T-helper 2 cell treated with Interferon-gamma antibody and Interleukin-4, amounts not matched to agents 5 μg/mL and 100 μg/mL, for 36 hours (primary cell): ENCODE measurements around the gene ATG2A.
"Not testable (repeated sequence)": the region's sequence is repeated elsewhere in the genome, so short reads cannot be mapped to it uniquely, and the experiment has no call there.

Experiments
- DNase-seq: peaks from one replicate; pipeline ENCODE4 v3.0.0; 2021; ENCODE audit warnings: low spot score
- H3K27ac Mint-ChIP-seq: one replicate; pipeline ENCODE4 v1.8.0; 2021; ENCODE audit warnings: mild to moderate bottlenecking, mixed read lengths
- H3K27me3 Mint-ChIP-seq: one replicate; pipeline ENCODE4 v1.8.0; 2021; ENCODE audit warnings: low read depth, mixed read lengths
- H3K36me3 Mint-ChIP-seq: one replicate; pipeline ENCODE4 v1.8.0; 2021; ENCODE audit warnings: low read depth, mixed read lengths
- H3K4me1 Mint-ChIP-seq: one replicate; pipeline ENCODE4 v1.8.0; 2021; ENCODE audit warnings: low read depth, mixed read lengths
- H3K4me3 Mint-ChIP-seq: one replicate; pipeline ENCODE4 v1.8.0; 2022; ENCODE audit warnings: mild to moderate bottlenecking, moderate library complexity, mixed read lengths
- H3K9me3 Mint-ChIP-seq: one replicate; pipeline ENCODE4 v1.8.0; 2021; ENCODE audit warnings: mixed read lengths

Gene ATG2A

DNA sequence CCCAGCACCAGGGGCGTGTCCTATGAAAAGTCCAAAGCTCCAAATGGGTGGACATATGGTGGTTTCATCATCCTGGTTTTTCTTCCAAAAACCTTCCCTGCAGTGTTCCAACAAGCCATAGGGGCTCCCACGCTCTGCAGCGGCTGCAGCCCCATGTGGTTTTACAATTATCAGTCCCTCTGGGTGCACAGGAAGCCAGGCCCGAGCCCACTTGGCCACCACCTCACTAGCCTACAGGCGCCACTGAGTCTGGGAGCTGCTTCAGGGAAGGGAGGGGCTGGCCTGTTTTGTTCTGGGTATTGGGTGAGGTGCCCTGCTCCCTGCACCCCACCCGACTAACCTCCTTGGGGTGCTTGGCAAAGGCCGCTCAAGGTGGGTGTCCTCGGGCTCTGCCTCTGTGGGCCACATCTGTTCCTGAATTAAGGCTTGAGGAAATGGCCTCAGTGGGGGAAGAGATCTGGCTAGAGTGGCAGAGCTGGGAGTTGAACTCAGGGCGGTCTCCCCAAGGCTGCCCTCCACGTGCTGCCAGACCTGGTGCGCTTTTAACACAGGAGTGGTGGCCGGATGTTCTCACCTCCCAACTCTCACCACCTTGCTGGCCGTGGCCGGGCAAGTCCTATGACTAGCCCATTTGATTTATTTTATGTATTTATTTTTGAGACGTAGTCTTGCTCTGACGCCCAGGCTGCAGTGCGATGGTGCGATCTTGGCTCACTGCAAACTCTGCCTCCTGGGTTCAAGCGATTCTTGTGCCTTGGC lies 67.2 kb downstream of the ATG2A start:
- no peaks in the 10 kb centered on the region for H3K27me3 Mint-ChIP-seq
- peak overlapping the region; percentile 49 for H3K27ac Mint-ChIP-seq
- no peaks in the 10 kb centered on the region for H3K9me3 Mint-ChIP-seq
- no peak overlapping the region for H3K4me3 Mint-ChIP-seq
- no peak for DNase-seq
- H3K4me1 Mint-ChIP-seq, result peaks cover 45% of the 10 kb centered on the region
- H3K36me3 Mint-ChIP-seq, result peaks cover 24% of the 10 kb centered on the region

DNA sequence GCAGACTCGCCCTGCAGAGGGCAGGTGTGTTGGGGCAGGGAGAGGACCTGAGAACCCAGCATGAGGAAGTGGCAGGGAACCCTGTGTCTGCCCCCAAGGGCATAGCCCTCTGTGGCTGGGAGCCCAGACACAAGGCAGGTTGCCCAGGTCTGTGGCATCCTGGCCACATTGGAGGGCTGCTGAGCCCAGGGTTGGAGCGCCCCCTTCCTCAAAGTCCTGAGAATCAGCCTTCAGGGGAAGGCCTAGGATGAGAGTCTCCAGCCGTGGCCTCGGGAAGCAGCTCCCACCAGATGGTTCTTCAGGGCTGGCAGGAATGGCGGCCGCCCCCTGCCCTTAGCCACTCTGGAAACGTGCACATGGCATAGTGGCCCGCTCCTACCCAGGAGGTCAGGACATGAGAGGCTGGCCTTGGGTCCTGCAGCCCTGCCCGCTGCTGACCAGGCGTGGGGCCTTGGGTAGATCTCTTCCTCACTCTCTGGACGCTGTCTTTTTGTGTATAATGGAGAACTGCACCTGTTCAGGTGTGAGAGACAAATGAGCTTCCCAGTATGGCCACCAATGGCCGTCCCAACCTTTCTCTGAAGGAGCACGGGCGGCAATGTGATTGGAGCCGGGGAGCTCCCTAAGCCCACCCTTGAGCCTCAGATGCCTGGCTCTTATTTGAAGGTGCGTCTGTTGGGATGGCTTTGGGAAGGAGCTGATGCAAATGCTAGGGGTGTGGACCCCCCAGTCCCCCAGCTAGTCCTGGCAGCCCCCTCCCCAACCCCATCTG lies 68.0 kb downstream of the ATG2A start:
- H3K4me1 Mint-ChIP-seq, result peaks cover 42% of the 10 kb centered on the region
- H3K27ac Mint-ChIP-seq, result no peak overlapping the region
- no peaks in the 10 kb centered on the region for H3K27me3 Mint-ChIP-seq
- DNase-seq, result no peak
- H3K36me3 Mint-ChIP-seq, result peaks cover 17% of the 10 kb centered on the region
- H3K9me3 Mint-ChIP-seq, result no peaks in the 10 kb centered on the region
- H3K4me3 Mint-ChIP-seq, result no peak overlapping the region

DNA sequence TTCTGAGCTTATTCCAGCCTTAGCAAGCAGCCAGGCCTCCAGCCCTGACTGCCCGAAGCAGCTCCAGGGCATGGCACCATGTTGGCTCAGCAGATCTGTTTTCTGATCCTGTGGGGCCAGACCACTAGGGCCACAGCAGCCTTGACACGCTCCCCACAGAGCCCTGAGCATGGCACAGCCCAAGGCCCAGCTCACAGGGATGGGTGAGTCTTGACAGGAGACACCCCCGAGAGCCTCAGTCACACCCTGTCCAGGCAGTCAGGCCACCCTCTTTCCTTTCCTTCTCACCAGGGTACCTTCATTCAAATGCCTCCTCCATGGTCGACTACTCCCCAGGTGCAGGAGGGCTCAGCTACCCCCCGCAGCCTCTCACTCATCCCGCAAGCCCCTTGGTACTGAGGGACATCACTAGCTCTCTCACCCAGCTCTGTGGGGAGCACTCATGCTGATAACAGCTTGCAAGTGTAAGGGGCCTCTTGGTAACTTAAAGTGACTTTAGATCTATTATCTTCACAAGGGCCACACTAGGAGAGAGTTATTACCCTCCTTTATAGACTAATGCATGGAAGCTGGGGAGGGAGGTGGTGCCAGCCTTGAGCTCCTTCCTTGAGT lies 68.7 kb downstream of the ATG2A start:
- peaks cover 12% of the 10 kb centered on the region for H3K36me3 Mint-ChIP-seq
- no peaks in the 10 kb centered on the region for H3K9me3 Mint-ChIP-seq
- H3K27me3 Mint-ChIP-seq, result no peaks in the 10 kb centered on the region
- H3K27ac Mint-ChIP-seq, result peak overlapping the region; percentile 68
- DNase-seq, result no peak
- H3K4me3 Mint-ChIP-seq, result no peak overlapping the region
- peaks cover 45% of the 10 kb centered on the region for H3K4me1 Mint-ChIP-seq

DNA sequence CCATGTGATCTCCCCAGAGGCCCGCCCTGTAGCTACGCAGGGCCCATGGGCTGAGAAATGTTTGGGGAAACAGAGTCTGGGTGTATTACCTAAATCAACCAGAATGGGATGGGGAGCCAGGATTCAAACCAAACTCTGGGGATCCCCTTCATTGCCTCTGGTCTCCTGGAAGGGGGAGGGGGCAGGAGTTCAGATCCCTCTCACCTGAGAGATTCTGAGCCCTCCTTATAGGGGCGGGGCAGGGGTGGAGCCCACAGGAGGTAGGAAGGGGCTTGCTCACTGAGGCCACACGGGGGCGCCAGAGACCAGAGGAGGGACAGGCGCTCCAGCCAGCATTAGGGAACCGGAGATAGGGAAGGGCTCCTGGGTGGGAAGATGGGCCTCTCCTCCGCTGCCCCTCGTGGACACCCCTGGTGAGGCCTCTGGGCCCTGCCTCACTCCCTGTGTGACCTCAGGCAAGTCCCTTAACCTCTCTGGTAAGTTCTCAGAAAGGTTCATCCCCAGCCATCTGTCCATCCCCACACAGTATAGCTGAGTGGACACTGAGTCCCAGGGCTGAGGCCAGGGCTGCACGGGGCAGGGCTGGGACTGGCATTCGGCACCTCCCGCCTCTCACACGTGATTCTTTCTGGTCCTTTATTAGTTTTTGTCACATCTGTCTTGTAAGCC lies 69.9 kb downstream of the ATG2A start:
- DNase-seq, result peak; percentile 84
- Mint-ChIP-seq H3K27ac (peak overlapping the region; percentile 65), H3K4me1 (peaks cover 34% of the 10 kb centered on the region), H3K36me3 (peaks cover 4% of the 10 kb centered on the region), H3K9me3 (no peaks in the 10 kb centered on the region), H3K27me3 (no peaks in the 10 kb centered on the region), H3K4me3 (no peak overlapping the region)

DNA sequence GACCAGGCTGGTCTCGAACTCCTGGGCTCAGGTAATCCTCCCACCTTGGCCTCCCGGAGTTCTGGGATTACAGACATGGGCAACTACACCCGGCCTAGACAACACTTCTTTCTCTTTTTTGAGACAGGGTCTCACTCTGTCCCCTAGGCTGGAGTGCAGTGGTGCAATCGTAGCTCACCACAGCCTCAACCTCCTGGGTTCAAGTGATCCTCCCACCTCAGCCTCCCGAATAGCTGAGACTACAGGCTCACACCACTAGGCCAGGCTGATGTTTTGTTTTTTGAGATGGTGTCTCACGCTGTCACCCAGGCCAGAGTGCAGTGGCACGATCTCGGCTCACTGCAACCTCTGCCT lies 71.3 kb downstream of the ATG2A start:
- H3K4me3 Mint-ChIP-seq, result peak overlapping the region; percentile 15
- H3K9me3 Mint-ChIP-seq, H3K27ac Mint-ChIP-seq, H3K27me3 Mint-ChIP-seq, H3K36me3 Mint-ChIP-seq, DNase-seq: not testable (repeated sequence)
- peaks cover 23% of the 10 kb centered on the region for H3K4me1 Mint-ChIP-seq

DNA sequence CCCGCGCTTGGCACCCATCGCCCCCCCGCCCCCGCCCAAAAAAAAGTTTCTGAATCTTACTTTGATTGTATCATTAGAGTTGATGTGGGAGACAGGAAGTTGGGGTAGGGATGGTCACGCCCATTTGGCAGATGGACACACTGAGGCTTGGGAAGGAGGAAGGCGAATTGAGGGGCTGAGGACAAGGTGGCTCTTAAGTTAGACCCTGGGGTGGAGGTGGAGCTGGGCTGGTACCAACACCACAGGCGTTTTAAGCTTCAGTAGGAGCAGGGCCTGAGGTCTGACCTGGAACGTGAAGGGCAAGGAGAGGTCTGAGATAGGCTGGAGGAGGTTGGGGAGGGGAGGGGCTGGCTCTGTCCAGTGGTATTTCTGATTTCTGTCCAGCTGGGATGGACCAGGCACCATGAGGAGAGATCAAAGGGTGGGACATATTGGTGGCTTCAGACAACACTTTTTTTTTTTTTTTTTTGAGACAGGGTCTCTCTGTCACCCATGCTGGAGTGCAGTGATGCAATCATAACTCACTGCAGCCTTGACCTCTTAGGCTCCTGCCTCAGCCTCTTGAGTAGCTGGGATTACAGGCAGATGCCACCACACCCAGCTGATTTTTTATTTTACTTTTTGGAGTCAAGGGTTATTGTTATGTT lies 71.8 kb downstream of the ATG2A start:
- no peaks in the 10 kb centered on the region for H3K27me3 Mint-ChIP-seq
- peak overlapping the region; percentile 39 for H3K27ac Mint-ChIP-seq
- no peak for DNase-seq
- H3K9me3 Mint-ChIP-seq, result no peaks in the 10 kb centered on the region
- peak overlapping the region; percentile 53 for H3K4me3 Mint-ChIP-seq
- no peaks in the 10 kb centered on the region for H3K36me3 Mint-ChIP-seq
- peaks cover 22% of the 10 kb centered on the region for H3K4me1 Mint-ChIP-seq
